ENCODE results near the gene BDH1. TPM values are rescaled to one million over a fixed set of nuclear protein-coding genes. Genes with fewer than 3 reads are reported as not detected.
"Not testable (repeated sequence)": the region's sequence is repeated elsewhere in the genome, so short reads cannot be mapped to it uniquely, and the experiment has no call there.

The BDH1 gene
- total and polyA plus RNA-seq, 4 donors: 18.7 to 57.9 (median 33.1) TPM

DNA sequence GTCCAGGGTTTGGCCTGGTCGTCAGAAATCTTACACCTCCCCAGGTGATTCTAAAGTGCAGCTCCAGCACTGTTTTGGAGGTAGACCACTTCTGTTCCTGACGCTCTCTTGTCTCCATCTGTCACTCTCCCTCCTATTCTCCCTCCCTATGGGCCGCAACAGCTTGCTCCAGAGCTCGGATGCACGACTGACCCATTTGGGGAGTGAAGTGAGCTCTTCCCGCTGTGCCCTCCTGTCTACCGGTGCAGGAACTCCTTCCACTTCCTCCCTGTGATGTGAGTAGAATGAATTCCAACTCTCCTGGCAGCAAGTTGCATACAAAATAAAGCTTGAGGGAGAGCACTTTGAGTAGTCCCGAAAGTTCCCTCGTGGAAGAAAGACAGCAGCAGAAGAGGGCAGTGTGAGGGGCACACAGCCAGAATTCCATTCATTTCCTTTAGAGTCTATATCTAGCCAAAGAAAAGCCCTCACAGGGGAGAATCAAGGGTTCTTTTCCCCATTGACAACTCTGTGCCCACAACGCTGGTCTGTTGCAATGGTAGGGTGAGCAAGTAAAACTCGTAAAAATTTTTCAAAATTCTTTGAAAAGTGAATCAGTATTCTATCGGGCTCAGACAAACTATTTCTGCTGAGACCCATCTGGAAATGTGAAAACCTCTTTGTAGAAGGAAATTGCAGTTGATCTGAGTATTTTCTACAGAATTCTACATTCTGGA lies 39.9 kb upstream of the BDH1 start:
- no peak overlapping the region for H3K27ac ChIP-seq (ENCODE audit: low read depth, low read length)
- H3K27me3 ChIP-seq (ENCODE audit: control insufficient read depth, insufficient read depth, low read length): no peaks in the 10 kb centered on the region
- peaks cover 23% of the 10 kb centered on the region for H3K4me1 ChIP-seq (ENCODE audit: control insufficient read depth, insufficient read depth, low read length)
- H3K4me3 ChIP-seq (ENCODE audit: low read depth, low read length): no peak overlapping the region
- peak; percentile 29 to 74 (median 40) for DNase-seq (ENCODE audit: low read depth in 4 of 6, low spot score in 6 of 6)
- WGBS (ENCODE audit: insufficient coverage): 33% methylated on average over 4 of the region's 12 CpGs
- peaks cover 8% of the 10 kb centered on the region for H3K36me3 ChIP-seq (ENCODE audit: control insufficient read depth, insufficient read depth, low read length)
- H3K9me3 ChIP-seq (ENCODE audit: control insufficient read depth, insufficient read depth, low read length): no peaks in the 10 kb centered on the region

- no peak overlapping the region for H3K4me3 ChIP-seq (ENCODE audit: low read depth, low read length)
- 92% methylated on average over 9 of the region's 9 CpGs for WGBS (ENCODE audit: insufficient coverage)
- no peaks in the 10 kb centered on the region for H3K27me3 ChIP-seq (ENCODE audit: control insufficient read depth, insufficient read depth, low read length)
- no peak for DNase-seq (ENCODE audit: low read depth in 4 of 6, low spot score in 6 of 6)
- no peak overlapping the region for H3K27ac ChIP-seq (ENCODE audit: low read depth, low read length)
- H3K9me3 ChIP-seq (ENCODE audit: control insufficient read depth, insufficient read depth, low read length): no peaks in the 10 kb centered on the region
- H3K36me3 ChIP-seq (ENCODE audit: control insufficient read depth, insufficient read depth, low read length): no peaks in the 10 kb centered on the region
- peaks cover 17% of the 10 kb centered on the region for H3K4me1 ChIP-seq (ENCODE audit: control insufficient read depth, insufficient read depth, low read length)
Observed at GRCh38 chr3:197593046-197593380, 37.2 kb upstream of the BDH1 start.

GRCh38 chr3:197592361-197593045 lies 36.7 kb upstream of the BDH1 start:
- WGBS (ENCODE audit: insufficient coverage): 90% methylated on average over 12 of the region's 18 CpGs
- H3K4me1 ChIP-seq (ENCODE audit: control insufficient read depth, insufficient read depth, low read length): peaks cover 17% of the 10 kb centered on the region
- H3K27ac ChIP-seq (ENCODE audit: low read depth, low read length): no peak overlapping the region
- no peaks in the 10 kb centered on the region for H3K27me3 ChIP-seq (ENCODE audit: control insufficient read depth, insufficient read depth, low read length)
- no peak overlapping the region for H3K4me3 ChIP-seq (ENCODE audit: low read depth, low read length)
- DNase-seq (ENCODE audit: low read depth in 4 of 6, low spot score in 6 of 6): no peak
- no peaks in the 10 kb centered on the region for H3K36me3 ChIP-seq (ENCODE audit: control insufficient read depth, insufficient read depth, low read length)
- no peaks in the 10 kb centered on the region for H3K9me3 ChIP-seq (ENCODE audit: control insufficient read depth, insufficient read depth, low read length)

- WGBS (ENCODE audit: insufficient coverage): 91% methylated on average over 6 of the region's 6 CpGs
- Histone ChIP-seq H3K9me3 (ENCODE audit: control insufficient read depth, insufficient read depth, low read length) (no peaks in the 10 kb centered on the region), H3K27me3 (ENCODE audit: control insufficient read depth, insufficient read depth, low read length) (no peaks in the 10 kb centered on the region), H3K27ac (ENCODE audit: low read depth, low read length) (no peak overlapping the region), H3K36me3 (ENCODE audit: control insufficient read depth, insufficient read depth, low read length) (no peaks in the 10 kb centered on the region), H3K4me3 (ENCODE audit: low read depth, low read length) (no peak overlapping the region), H3K4me1 (ENCODE audit: control insufficient read depth, insufficient read depth, low read length) (peaks cover 17% of the 10 kb centered on the region)
- DNase-seq (ENCODE audit: low read depth in 4 of 6, low spot score in 6 of 6): no peak
Observed at GRCh38 chr3:197591816-197592215, 36.0 kb upstream of the BDH1 start.

DNA sequence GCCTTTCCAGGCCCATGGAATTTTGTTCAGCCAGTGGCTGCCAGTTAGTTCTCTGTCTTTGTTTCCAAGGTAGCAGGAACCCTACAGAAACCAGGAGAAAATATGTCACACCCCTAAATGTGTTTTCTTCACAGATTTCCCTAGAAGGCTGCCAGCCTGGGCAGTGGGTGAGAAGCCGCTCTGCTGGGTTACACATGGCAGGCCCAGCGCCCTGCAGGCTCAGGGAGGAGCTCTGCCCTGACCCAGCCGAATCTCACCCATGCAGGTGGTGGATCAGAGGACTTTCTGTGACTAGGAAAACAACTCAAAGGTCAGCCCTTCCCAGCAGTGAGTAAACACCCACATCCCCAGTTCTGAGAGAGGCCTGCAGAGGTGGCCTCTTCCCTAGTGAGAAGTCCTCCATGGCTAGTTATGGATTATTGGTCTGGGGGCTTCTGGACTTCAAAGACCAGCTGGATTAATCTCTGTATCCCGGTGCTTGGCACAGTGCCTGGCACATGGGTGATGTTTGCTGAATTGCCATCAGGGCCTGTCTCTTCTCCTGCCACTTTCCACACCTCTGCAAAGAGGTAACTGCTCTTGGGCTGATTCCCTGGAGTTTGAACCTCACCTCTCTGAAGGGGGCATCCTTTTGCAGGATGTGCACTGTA lies 34.7 kb upstream of the BDH1 start:
- Histone ChIP-seq H3K27me3 (ENCODE audit: control insufficient read depth, insufficient read depth, low read length) (no peaks in the 10 kb centered on the region), H3K27ac (ENCODE audit: low read depth, low read length) (no peak overlapping the region), H3K36me3 (ENCODE audit: control insufficient read depth, insufficient read depth, low read length) (no peaks in the 10 kb centered on the region), H3K4me3 (ENCODE audit: low read depth, low read length) (no peak overlapping the region), H3K4me1 (ENCODE audit: control insufficient read depth, insufficient read depth, low read length) (peaks cover 11% of the 10 kb centered on the region), H3K9me3 (ENCODE audit: control insufficient read depth, insufficient read depth, low read length) (no peaks in the 10 kb centered on the region)
- peak in 2 of 6 donors; percentile 10 to 51 for DNase-seq (ENCODE audit: low read depth in 4 of 6, low spot score in 6 of 6)
- WGBS (ENCODE audit: insufficient coverage): 41% methylated on average over 4 of the region's 4 CpGs

DNA sequence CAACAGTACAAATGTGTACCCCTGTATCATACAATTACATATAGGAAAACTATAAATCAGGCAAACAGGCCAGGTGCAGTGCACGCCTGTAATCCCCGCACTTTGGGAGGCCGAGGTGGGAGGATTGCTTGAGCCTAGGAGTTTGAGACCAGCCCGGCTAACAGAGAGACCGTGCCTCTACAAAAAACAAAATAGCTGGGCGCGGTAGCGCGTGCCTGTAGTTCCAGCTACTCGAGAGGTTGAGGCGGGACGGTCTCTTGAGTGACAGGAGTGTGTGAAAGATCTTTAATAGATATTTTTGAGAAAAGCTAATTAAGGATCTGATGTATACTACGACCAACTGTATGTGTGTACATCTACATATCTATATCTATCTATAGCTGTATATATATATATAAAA lies 33.8 kb upstream of the BDH1 start:
- H3K36me3 ChIP-seq (ENCODE audit: control insufficient read depth, insufficient read depth, low read length): no peaks in the 10 kb centered on the region
- DNase-seq (ENCODE audit: low read depth in 4 of 6, low spot score in 6 of 6): no peak
- no peak overlapping the region for H3K4me3 ChIP-seq (ENCODE audit: low read depth, low read length)
- peaks cover 8% of the 10 kb centered on the region for H3K4me1 ChIP-seq (ENCODE audit: control insufficient read depth, insufficient read depth, low read length)
- no peak overlapping the region for H3K27ac ChIP-seq (ENCODE audit: low read depth, low read length)
- 92% methylated on average over 2 of the region's 13 CpGs for WGBS (ENCODE audit: insufficient coverage)
- no peaks in the 10 kb centered on the region for H3K27me3 ChIP-seq (ENCODE audit: control insufficient read depth, insufficient read depth, low read length)
- H3K9me3 ChIP-seq (ENCODE audit: control insufficient read depth, insufficient read depth, low read length): no peaks in the 10 kb centered on the region

- 80% methylated on average over 1 of the region's 11 CpGs for WGBS (ENCODE audit: insufficient coverage)
- not testable (repeated sequence) for H3K9me3 ChIP-seq (ENCODE audit: control insufficient read depth, insufficient read depth, low read length); H3K4me1 ChIP-seq (ENCODE audit: control insufficient read depth, insufficient read depth, low read length); DNase-seq (ENCODE audit: low read depth in 4 of 6, low spot score in 6 of 6); H3K4me3 ChIP-seq (ENCODE audit: low read depth, low read length); H3K27ac ChIP-seq (ENCODE audit: low read depth, low read length); H3K36me3 ChIP-seq (ENCODE audit: control insufficient read depth, insufficient read depth, low read length); H3K27me3 ChIP-seq (ENCODE audit: control insufficient read depth, insufficient read depth, low read length)
Observed at GRCh38 chr3:197586768-197587167, 31.0 kb upstream of the BDH1 start.

GRCh38 chr3:197586181-197586580 lies 30.4 kb upstream of the BDH1 start:
- no peaks in the 10 kb centered on the region for H3K36me3 ChIP-seq (ENCODE audit: control insufficient read depth, insufficient read depth, low read length)
- H3K4me3 ChIP-seq (ENCODE audit: low read depth, low read length): no peak overlapping the region
- H3K27ac ChIP-seq (ENCODE audit: low read depth, low read length): no peak overlapping the region
- no peaks in the 10 kb centered on the region for H3K9me3 ChIP-seq (ENCODE audit: control insufficient read depth, insufficient read depth, low read length)
- DNase-seq (ENCODE audit: low read depth in 4 of 6, low spot score in 6 of 6): no peak
- WGBS (ENCODE audit: insufficient coverage): 95% methylated on average over 2 of the region's 2 CpGs
- H3K4me1 ChIP-seq (ENCODE audit: control insufficient read depth, insufficient read depth, low read length): peaks cover 8% of the 10 kb centered on the region
- no peaks in the 10 kb centered on the region for H3K27me3 ChIP-seq (ENCODE audit: control insufficient read depth, insufficient read depth, low read length)

DNA sequence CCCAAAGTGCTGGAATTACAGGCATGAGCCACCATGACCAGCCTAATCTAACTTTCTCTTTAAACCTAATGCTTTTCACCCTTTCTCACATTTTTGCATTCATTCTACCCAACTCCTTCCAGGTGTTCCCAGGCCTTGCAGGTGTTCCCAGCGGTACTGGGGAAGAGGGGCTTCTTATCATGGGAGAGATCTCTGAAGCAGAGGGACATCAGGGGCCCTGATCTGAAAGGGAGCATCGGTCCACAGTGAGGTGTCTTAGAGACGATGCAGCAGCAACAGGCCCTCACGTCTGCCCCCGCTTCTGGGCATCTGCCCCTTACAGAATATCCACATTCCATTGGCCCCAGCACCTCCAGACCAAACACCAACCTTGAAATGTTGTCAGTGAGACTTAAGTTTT lies 29.0 kb upstream of the BDH1 start:
- Histone ChIP-seq H3K4me1 (ENCODE audit: control insufficient read depth, insufficient read depth, low read length) (no peaks in the 10 kb centered on the region), H3K9me3 (ENCODE audit: control insufficient read depth, insufficient read depth, low read length) (no peaks in the 10 kb centered on the region), H3K36me3 (ENCODE audit: control insufficient read depth, insufficient read depth, low read length) (no peaks in the 10 kb centered on the region), H3K27me3 (ENCODE audit: control insufficient read depth, insufficient read depth, low read length) (no peaks in the 10 kb centered on the region), H3K27ac (ENCODE audit: low read depth, low read length) (no peak overlapping the region), H3K4me3 (ENCODE audit: low read depth, low read length) (no peak overlapping the region)
- WGBS (ENCODE audit: insufficient coverage): 94% methylated on average over 5 of the region's 5 CpGs
- no peak for DNase-seq (ENCODE audit: low read depth in 4 of 6, low spot score in 6 of 6)

DNA sequence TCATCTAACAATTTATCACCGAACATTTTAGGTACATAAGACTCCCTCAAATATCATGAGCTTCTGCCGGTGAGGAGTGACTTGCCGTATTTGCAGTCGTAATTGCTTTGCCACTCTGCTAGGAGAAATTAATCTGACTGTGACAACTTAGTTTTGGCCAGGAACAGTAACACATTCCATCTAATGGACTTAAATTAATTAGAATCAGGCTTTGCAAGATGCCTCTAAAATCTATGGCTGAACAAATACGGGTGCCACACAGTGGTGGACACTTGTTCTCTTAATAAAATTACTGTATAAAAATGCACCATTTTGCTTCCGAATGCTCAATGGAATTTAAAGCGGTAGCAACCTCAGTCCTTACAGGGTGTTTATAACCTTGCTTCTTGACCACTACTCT lies 27.6 kb upstream of the BDH1 start:
- WGBS (ENCODE audit: insufficient coverage): no CpG with 5 or more reads among the region's 7 CpGs
- no peak overlapping the region for H3K27ac ChIP-seq (ENCODE audit: low read depth, low read length)
- H3K9me3 ChIP-seq (ENCODE audit: control insufficient read depth, insufficient read depth, low read length): no peaks in the 10 kb centered on the region
- H3K36me3 ChIP-seq (ENCODE audit: control insufficient read depth, insufficient read depth, low read length): no peaks in the 10 kb centered on the region
- H3K4me3 ChIP-seq (ENCODE audit: low read depth, low read length): no peak overlapping the region
- no peaks in the 10 kb centered on the region for H3K27me3 ChIP-seq (ENCODE audit: control insufficient read depth, insufficient read depth, low read length)
- peak in 1 of 6 donors; percentile 40 for DNase-seq (ENCODE audit: low read depth in 4 of 6, low spot score in 6 of 6)
- no peaks in the 10 kb centered on the region for H3K4me1 ChIP-seq (ENCODE audit: control insufficient read depth, insufficient read depth, low read length)

Measured in spinal cord (tissue), 10 donors.